Smooth muscle cell (in vitro differentiated cells): ENCODE results near the gene KCNH4. TPM values are rescaled to one million over a fixed set of nuclear protein-coding genes. Genes with fewer than 3 reads are reported as not detected.

ENCODE experiments used
- DNase-seq: peaks from one replicate; lab custom pipeline; 2025; ENCODE audit not compliant: unreplicated experiment; lab: John Stamatoyannopoulos, UW
- H2AFZ ChIP-seq: fragments of 200-600 bp; sonication (generic); 2 replicates; pipeline ENCODE4 v1.6.0; 2016; ENCODE audit warnings: antibody characterized with exemption, low read depth, mild to moderate bottlenecking
- H3F3A ChIP-seq: fragments of 200-600 bp; sonication (generic); 2 replicates; pipeline ENCODE4 v1.6.0; 2017; ENCODE audit warnings: antibody characterized with exemption, low read depth
- H3K27ac ChIP-seq: fragments of 200-600 bp; sonication (generic); 2 replicates; pipeline ENCODE4 v1.5.1; 2016; ENCODE audit warnings: low read depth, mild to moderate bottlenecking
- H3K27me3 ChIP-seq: fragments of 200-600 bp; sonication (generic); 2 replicates; pipeline ENCODE4 v1.6.1; 2016; ENCODE audit warnings: low read depth, mild to moderate bottlenecking
- H3K36me3 ChIP-seq: fragments of 200-600 bp; sonication (generic); 2 replicates; pipeline ENCODE4 v1.5.1; 2016; ENCODE audit warnings: low read depth
- H3K4me1 ChIP-seq: fragments of 200-600 bp; sonication (generic); 2 replicates; pipeline ENCODE4 v1.5.1; 2016; ENCODE audit warnings: low read depth
- H3K4me2 ChIP-seq: fragments of 200-600 bp; sonication (generic); 2 replicates; pipeline ENCODE4 v1.6.0; 2016; ENCODE audit warnings: mild to moderate bottlenecking
- H3K4me3 ChIP-seq: fragments of 200-600 bp; sonication (generic); 2 replicates; pipeline ENCODE4 v1.5.1; 2016; ENCODE audit warnings: mild to moderate bottlenecking
- H3K79me2 ChIP-seq: fragments of 200-600 bp; sonication (generic); 2 replicates; pipeline ENCODE4 v1.6.0; 2016; ENCODE audit warnings: low read depth, mild to moderate bottlenecking
- H3K9ac ChIP-seq: fragments of 200-600 bp; sonication (generic); 2 replicates; pipeline ENCODE4 v1.6.0; 2016; ENCODE audit warnings: low read depth
- H3K9me3 ChIP-seq: fragments of 200-600 bp; sonication (generic); replicated peaks from 2 replicates; pipeline ENCODE4 v1.5.1; 2016; ENCODE audit warnings: low read depth
- H4K20me1 ChIP-seq: fragments of 200-600 bp; sonication (generic); 2 replicates; pipeline ENCODE4 v1.6.0; 2016; ENCODE audit warnings: low read depth
- CTCF ChIP-seq: fragments of 200-600 bp; sonication (generic); IDR thresholded peaks from 2 replicates; pipeline ENCODE4 v1.5.1; 2017; ENCODE audit warnings: borderline replicate concordance, mild to moderate bottlenecking, antibody characterized with exemption; ENCODE audit not compliant: insufficient read depth, poor library complexity, severe bottlenecking
- WGBS: methylation state at CpG from one replicate; pipeline ENCODE4 v1.1.7; 2016; ENCODE audit warnings: low lambda C conversion rate; 5-methylcytosine and 5-hydroxymethylcytosine counted together
- polyA plus RNA-seq: library from polyadenylated mRNA; unstranded; fragments of >200 nt; fragmentation: Nextera tagmentation; extraction: Ambion mirVana; gene quantifications from 2 replicates; pipeline ENCODE4 v1.2.1, GENCODE V29; 2016
- total RNA-seq: library from RNA; depleted of rRNA; stranded (reverse); fragments of >200 nt; gene quantifications from 2 replicates; pipeline ENCODE4 v1.2.3, GENCODE V29; 2014

The KCNH4 gene
- total and polyA plus RNA-seq, 2 experiments from 2014 or later, result not detected

DNA sequence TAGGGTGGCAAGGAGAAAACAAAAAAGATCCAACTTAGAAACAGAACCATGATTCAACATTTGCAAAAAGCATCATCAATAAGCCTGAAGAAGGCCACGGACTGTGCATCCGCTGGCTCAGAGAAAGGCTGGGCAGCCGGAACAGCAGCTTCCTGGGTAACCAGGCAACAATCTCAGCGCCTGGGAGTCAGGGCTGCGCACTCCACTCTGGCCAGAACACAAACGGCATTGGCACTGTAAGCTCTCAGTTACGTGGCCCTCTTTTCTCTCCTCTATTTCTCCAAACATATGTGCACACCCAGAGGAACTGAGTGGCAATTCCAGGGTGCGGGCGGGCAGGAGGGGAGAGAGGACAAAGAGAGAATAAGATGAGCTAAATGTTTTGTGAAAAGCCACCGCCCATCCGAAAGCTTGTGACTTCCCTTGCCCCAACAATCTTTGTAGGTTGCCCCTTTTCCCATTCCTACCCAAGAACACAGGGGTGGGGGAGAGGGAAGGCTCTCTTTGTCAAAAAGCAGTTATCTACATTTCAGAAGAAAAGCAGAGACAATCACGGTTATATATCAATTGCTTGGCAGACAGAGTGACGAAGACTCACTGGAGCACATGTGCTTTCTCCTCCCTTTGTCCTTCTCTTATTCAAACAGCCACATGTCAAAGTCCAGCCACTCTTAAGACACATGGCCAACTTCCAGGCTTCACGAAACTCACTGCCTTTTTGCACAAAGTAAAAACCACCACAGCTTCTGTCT lies 19.9 kb upstream of the KCNH4 start:
- no peaks in the 10 kb centered on the region for H3K27me3 ChIP-seq
- H3K27ac ChIP-seq, result no peak overlapping the region
- no peaks in the 10 kb centered on the region for H4K20me1 ChIP-seq
- no peaks in the 10 kb centered on the region for H3K79me2 ChIP-seq
- H3K4me1 ChIP-seq, result no peaks in the 10 kb centered on the region
- H3K36me3 ChIP-seq, result no peaks in the 10 kb centered on the region
- no peak overlapping the region for H2AFZ ChIP-seq
- no peak overlapping the region for H3K4me3 ChIP-seq
- no peak for DNase-seq
- no peaks in the 10 kb centered on the region for H3F3A ChIP-seq
- TF ChIP-seq CTCF, result no peak
- H3K9ac ChIP-seq, result no peak overlapping the region
- no peaks in the 10 kb centered on the region for H3K9me3 ChIP-seq
- WGBS, result 96% methylated on average over 14 of the region's 14 CpGs
- no peak overlapping the region for H3K4me2 ChIP-seq

DNA sequence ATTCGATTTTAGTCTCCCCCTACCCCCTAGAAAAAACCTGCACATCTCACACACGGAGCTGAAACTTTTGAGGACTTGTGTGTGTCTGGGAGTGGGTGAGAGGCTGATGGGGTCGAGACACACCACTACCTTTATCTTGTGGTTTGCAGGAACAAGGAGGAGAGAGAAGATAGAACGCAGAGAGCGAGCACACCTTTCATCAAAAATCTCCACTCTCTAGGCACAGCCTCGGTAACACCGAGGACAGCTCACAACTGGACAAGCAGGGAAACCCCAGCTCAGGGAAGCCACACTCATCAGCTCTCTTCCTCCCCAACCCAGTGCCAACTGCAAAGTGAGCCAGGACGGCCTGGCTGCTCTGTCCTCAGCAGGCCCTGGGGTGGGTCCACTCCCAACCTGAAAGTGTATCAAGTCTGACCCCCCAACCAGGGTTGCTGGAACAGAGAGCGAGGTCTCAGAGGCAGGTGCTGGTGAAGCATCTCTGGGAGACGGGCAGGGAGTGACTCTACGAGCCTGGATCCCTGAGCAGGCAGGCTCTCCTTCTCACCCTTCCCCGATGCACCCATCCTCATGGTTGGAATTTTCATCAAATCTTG lies 18.6 kb upstream of the KCNH4 start:
- Histone ChIP-seq H3K36me3 (no peaks in the 10 kb centered on the region), H2AFZ (no peak overlapping the region), H3K79me2 (no peaks in the 10 kb centered on the region), H3K9me3 (no peaks in the 10 kb centered on the region), H3F3A (no peaks in the 10 kb centered on the region), H3K27ac (no peak overlapping the region), H3K4me2 (no peak overlapping the region), H3K4me1 (no peaks in the 10 kb centered on the region), H3K27me3 (no peaks in the 10 kb centered on the region), H3K9ac (no peak overlapping the region), H4K20me1 (no peaks in the 10 kb centered on the region), H3K4me3 (no peak overlapping the region)
- no peak for TF ChIP-seq CTCF
- WGBS, result 92% methylated on average over 12 of the region's 12 CpGs
- DNase-seq, result no peak

- H3K4me3 ChIP-seq, result no peak overlapping the region
- no peaks in the 10 kb centered on the region for H3K4me1 ChIP-seq
- H3K79me2 ChIP-seq, result no peaks in the 10 kb centered on the region
- no peaks in the 10 kb centered on the region for H3F3A ChIP-seq
- no peaks in the 10 kb centered on the region for H3K27me3 ChIP-seq
- no peak overlapping the region for H3K4me2 ChIP-seq
- no peak for TF ChIP-seq CTCF
- no peak overlapping the region for H3K9ac ChIP-seq
- WGBS, result 88% methylated on average over 4 of the region's 4 CpGs
- no peak overlapping the region for H2AFZ ChIP-seq
- no peaks in the 10 kb centered on the region for H3K9me3 ChIP-seq
- no peak for DNase-seq
- H3K36me3 ChIP-seq, result no peaks in the 10 kb centered on the region
- no peak overlapping the region for H3K27ac ChIP-seq
- no peaks in the 10 kb centered on the region for H4K20me1 ChIP-seq
Measured at GRCh38 chr17:42198897-42199296, 18.0 kb upstream of the KCNH4 start.
